ENCODE data around the gene LGR5. TPM values are rescaled to one million over a fixed set of nuclear protein-coding genes. Genes with fewer than 3 reads are reported as not detected.

The LGR5 gene
- total and polyA plus RNA-seq, 2 of the 8 experiments (the other 6 are each of a cell fraction or from before 2014, with no cell fraction given): 0.08 to 0.19 TPM

GRCh38 chr12:71605039-71605438 lies 165.4 kb downstream of the LGR5 start:
- H3K23me2 ChIP-seq (ENCODE audit: low read depth, low read length): no peaks in the 10 kb centered on the region
- H3K27ac ChIP-seq (ENCODE audit: low read depth, low read length): no peak overlapping the region
- CTCF ChIA-PET (ENCODE audit: partially characterized antibody): interaction anchor here (0.9 to 1.2 kb wide), 3 partner anchors 31 to 212 kb away, joined by 3 to 4 read pairs (median 3); no protein-coding TSS in a partner anchor
- H3K4me3 ChIP-seq (ENCODE audit: extremely low read depth in 1 of 4, insufficient read depth in 2 of 4, low read depth in 3 of 4, low read length in 4 of 4): no peak overlapping the region
- no peak overlapping the region for H3K4ac ChIP-seq (replicated peaks; ENCODE audit: insufficient read length, low read depth, low read length)
- no peak overlapping the region for H3K9ac ChIP-seq (replicated peaks in 1 of 4; ENCODE audit: extremely low read depth in 1 of 4, low read depth in 3 of 4, low read length in 3 of 4)
- H2AFZ ChIP-seq (ENCODE audit: low read length): no peak overlapping the region
- no peak overlapping the region for H2BK120ac ChIP-seq (replicated peaks; ENCODE audit: low read depth, low read length)
- H3K9me3 ChIP-seq (ENCODE audit: insufficient read depth in 2 of 2, low read depth in 1 of 2, low read length in 1 of 2): no peaks in the 10 kb centered on the region
- no peaks in the 10 kb centered on the region for H3K27me3 ChIP-seq (replicated peaks in 1 of 4; ENCODE audit: control insufficient read depth in 3 of 4, extremely low read depth in 1 of 4, insufficient read depth in 3 of 4, low read length in 3 of 4)
- no peak overlapping the region for H4K91ac ChIP-seq (replicated peaks; ENCODE audit: insufficient read length, low read length)
- H3K79me2 ChIP-seq (ENCODE audit: control insufficient read depth in 1 of 2, insufficient read depth in 2 of 2, low read length in 2 of 2): no peaks in the 10 kb centered on the region
- H3K56ac ChIP-seq (replicated peaks; ENCODE audit: insufficient read length, low read depth, low read length): no peak overlapping the region
- no peak overlapping the region for H4K8ac ChIP-seq (ENCODE audit: extremely low read depth, insufficient read depth, low read length)
- no peak overlapping the region for H2AK5ac ChIP-seq (ENCODE audit: low read depth, low read length)
- no peak overlapping the region for H3K4me2 ChIP-seq (ENCODE audit: insufficient read depth in 1 of 2, low read depth in 2 of 2, low read length in 2 of 2)
- H3K23ac ChIP-seq (ENCODE audit: insufficient read length): no peak overlapping the region
- POLR2A ChIA-PET (ENCODE audit: partially characterized antibody): interaction anchor here (0.6 to 1.8 kb wide), 5 partner anchors 8 to 91 kb away, joined by 3 to 10 read pairs (median 4); partner anchors contain the start of genes THAP2 and ZFC3H1
- no peak overlapping the region for H4K5ac ChIP-seq (ENCODE audit: insufficient read length, low read depth, low read length)
- H3K4me1 ChIP-seq (replicated peaks in 1 of 4; ENCODE audit: control insufficient read depth in 3 of 4, insufficient read depth in 4 of 4, low read length in 3 of 4): peaks cover 0 to 2% (median 0%) of the 10 kb centered on the region in 4 experiments; a peak in 2 of 7 replicates
- H2BK5ac ChIP-seq (ENCODE audit: low read depth, low read length): no peak overlapping the region
- FAIRE-seq: no peak
- DNase-seq (ENCODE audit: low read depth in 1 of 2, low spot score in 2 of 2): no peak
- H2BK12ac ChIP-seq (ENCODE audit: low read depth, low read length): no peak overlapping the region
- WGBS, 2 experiments (ENCODE audit: extremely low coverage in 1 of 2, insufficient coverage in 1 of 2, insufficient read length in 1 of 2, insufficient replicate concordance in 2 of 2, low coverage in 1 of 2, low lambda C conversion rate in 2 of 2, missing lambda C conversion rate in 1 of 2): 93% methylated on average over 3 of the region's 3 CpGs; no CpG with 5 or more reads in 1 of the 2 experiments
- H3K14ac ChIP-seq (ENCODE audit: insufficient read length): no peak overlapping the region
- H3K79me1 ChIP-seq (ENCODE audit: low read depth, low read length): no peaks in the 10 kb centered on the region
- H3K36me3 ChIP-seq (ENCODE audit: control insufficient read depth in 2 of 4, insufficient read depth in 4 of 4, low read length in 3 of 4): peaks cover 2 to 32% (median 12%) of the 10 kb centered on the region in 4 experiments; a peak in 7 of 8 replicates
- no peak overlapping the region for H3K18ac ChIP-seq (ENCODE audit: extremely low read depth, low read length)
- H4K20me1 ChIP-seq (replicated peaks in 1 of 2; ENCODE audit: control insufficient read depth in 1 of 2, insufficient read depth in 2 of 2, low read length in 2 of 2): no peaks in the 10 kb centered on the region
- no peak overlapping the region for H2BK15ac ChIP-seq (ENCODE audit: low read length)
- H2BK20ac ChIP-seq (ENCODE audit: low read length): no peak overlapping the region
- TF ChIP-seq RFX5 (IDR thresholded peaks at IDR 0.05; ENCODE audit: borderline replicate concordance, low read depth, low read length) (no peak), RAD21 (IDR thresholded peaks at IDR 0.05 in 1 of 2, conservative IDR thresholded peaks at IDR 0.05 in 1 of 2; ENCODE audit: low read depth in 2 of 2, low read length in 2 of 2) (no peak), JUND (IDR thresholded peaks at IDR 0.05; ENCODE audit: low read length) (no peak), EZH2 (IDR thresholded peaks at IDR 0.05; ENCODE audit: low read depth, low read length, severe bottlenecking) (no peak), HDAC2 (IDR thresholded peaks at IDR 0.05; ENCODE audit: borderline replicate concordance in 1 of 2, low read depth in 2 of 2, low read length in 2 of 2) (no peak), TAF1 (IDR thresholded peaks at IDR 0.05; ENCODE audit: low read depth, low read length) (no peak), CTCF (IDR thresholded peaks at IDR 0.05; ENCODE audit: control extremely low read depth in 1 of 3, insufficient read depth in 1 of 3, low read depth in 1 of 3, low read length in 3 of 3) (no peak), E2F6 (IDR thresholded peaks at IDR 0.05) (no peak)
